Neuronal stem cell (in vitro differentiated cells): ENCODE results near the gene HYLS1.

Source experiments
- DNase-seq: peaks from one replicate; pipeline ENCODE4 v3.0.0-alpha.2; 2013; ENCODE audit warnings: low spot score
- H2AFZ ChIP-seq: one replicate; pipeline ENCODE4 v1.6.1; 2013; ENCODE audit warnings: mild to moderate bottlenecking, low read length, inconsistent platforms
- H2AK5ac ChIP-seq: 2 replicates; pipeline ENCODE4 v1.6.1; 2013; ENCODE audit warnings: low read depth, mild to moderate bottlenecking, inconsistent platforms, low read length, moderate library complexity, mixed read lengths
- H2BK120ac ChIP-seq: 2 replicates; pipeline ENCODE4 v1.6.1; 2013; ENCODE audit warnings: low read depth, mild to moderate bottlenecking, inconsistent platforms, low read length, moderate library complexity, mixed read lengths
- H2BK12ac ChIP-seq: one replicate; pipeline ENCODE4 v1.6.1; 2013; ENCODE audit warnings: low read length, inconsistent platforms
- H2BK15ac ChIP-seq: 2 replicates; pipeline ENCODE4 v1.6.1; 2013; ENCODE audit warnings: mild to moderate bottlenecking, low read length, inconsistent platforms, mixed read lengths
- H2BK5ac ChIP-seq: one replicate; pipeline ENCODE4 v1.6.1; 2013; ENCODE audit warnings: inconsistent platforms, mild to moderate bottlenecking, low read length, moderate library complexity
- H3K14ac ChIP-seq: one replicate; pipeline ENCODE4 v1.6.1; 2013; ENCODE audit warnings: low read length, inconsistent platforms
- H3K18ac ChIP-seq: 2 replicates; pipeline ENCODE4 v1.6.1; 2013; ENCODE audit warnings: low read length, inconsistent platforms
- H3K23ac ChIP-seq: 2 replicates; pipeline ENCODE4 v1.6.1; 2013; ENCODE audit warnings: low read depth, mild to moderate bottlenecking, mixed read lengths, low read length, inconsistent platforms; ENCODE audit not compliant: poor library complexity
- H3K27ac ChIP-seq: replicated peaks from 3 replicates; pipeline ENCODE4 v1.5.1; 2013; ENCODE audit warnings: low read length, inconsistent platforms
- H3K27me3 ChIP-seq, 3 experiments: 2 replicates each; pipeline ENCODE4 v1.6.1; 2013; ENCODE audit warnings: low read length in 3 of 3, mild to moderate bottlenecking in 2 of 3, inconsistent platforms in 1 of 3, low read depth in 1 of 3, mixed read lengths in 1 of 3, moderate library complexity in 1 of 3; ENCODE audit not compliant: control insufficient read depth in 3 of 3, insufficient read depth in 3 of 3
- H3K36me3 ChIP-seq, 2 donors: replicated peaks in 1 of 2; 2 replicates each; pipeline ENCODE4 v1.6.1; 2013; ENCODE audit warnings: low read length in 2 of 2; ENCODE audit not compliant: control insufficient read depth in 2 of 2, insufficient read depth in 2 of 2
- H3K4ac ChIP-seq: 2 replicates; pipeline ENCODE4 v1.6.1; 2013; ENCODE audit warnings: inconsistent platforms, mild to moderate bottlenecking, low read length, moderate library complexity
- H3K4me1 ChIP-seq, 2 donors: 1 replicate in 1 of 2; 2 replicates in 1 of 2; pipeline ENCODE4 v1.6.1; 2013; ENCODE audit warnings: low read length in 2 of 2, low read depth in 1 of 2; ENCODE audit not compliant: control insufficient read depth in 2 of 2, insufficient read depth in 1 of 2
- H3K4me2 ChIP-seq: one replicate; pipeline ENCODE4 v1.6.1; 2013; ENCODE audit warnings: mild to moderate bottlenecking, low read length, inconsistent platforms; ENCODE audit not compliant: insufficient read depth, poor library complexity, severe bottlenecking
- H3K4me3 ChIP-seq, 2 donors: 2 replicates each; pipeline ENCODE4 v1.5.1; 2013; ENCODE audit warnings: low read length in 2 of 2, mild to moderate bottlenecking in 2 of 2, inconsistent platforms in 1 of 2, moderate library complexity in 1 of 2
- H3K79me1 ChIP-seq: one replicate; pipeline ENCODE4 v1.6.1; 2013; ENCODE audit warnings: low read depth, mild to moderate bottlenecking, inconsistent platforms, low read length, moderate library complexity
- H3K9ac ChIP-seq: one replicate; pipeline ENCODE4 v1.6.1; 2013; ENCODE audit warnings: mild to moderate bottlenecking, low read depth, low read length, inconsistent platforms; ENCODE audit not compliant: poor library complexity
- H3K9me3 ChIP-seq, 2 donors: replicated peaks in 1 of 2; 2 replicates each; pipeline versions ENCODE3 to v1.6.1; 2013; ENCODE audit warnings: low read length in 2 of 2, mild to moderate bottlenecking in 2 of 2, inconsistent platforms in 1 of 2, low read depth in 1 of 2, mixed read lengths in 1 of 2, moderate library complexity in 1 of 2; ENCODE audit not compliant: control insufficient read depth in 2 of 2, insufficient read depth in 1 of 2
- H4K8ac ChIP-seq: one replicate; pipeline ENCODE4 v1.6.1; 2013; ENCODE audit warnings: low read depth, mild to moderate bottlenecking, inconsistent platforms, low read length, moderate library complexity
- H4K91ac ChIP-seq: one replicate; pipeline ENCODE4 v1.6.1; 2013; ENCODE audit warnings: low read length, low read depth, mild to moderate bottlenecking, inconsistent platforms; ENCODE audit not compliant: poor library complexity
- WGBS, 2 donors: extraction: QIAGEN DNeasy Blood & Tissue Kit; methylation state at CpG; one replicate each; pipeline ENCODE4 v1.1.7; 2013; ENCODE audit warnings: missing lambda C conversion rate in 2 of 2, mixed read lengths in 1 of 2; ENCODE audit not compliant: insufficient read length in 2 of 2, insufficient replicate concordance in 1 of 2; ENCODE audit errors: extremely low coverage in 2 of 2; 5-methylcytosine and 5-hydroxymethylcytosine counted together

Gene HYLS1

GRCh38 chr11:125921042-125921441, 33.6 kb downstream of the HYLS1 start:
- H2BK15ac ChIP-seq, result no peak overlapping the region
- H2BK12ac ChIP-seq, result no peak overlapping the region

GRCh38 chr11:125922156-125922555, 34.7 kb downstream of the HYLS1 start:
- no peak overlapping the region for H3K18ac ChIP-seq
- H2BK15ac ChIP-seq, result no peak overlapping the region
- H3K23ac ChIP-seq, result no peak overlapping the region
- H3K9ac ChIP-seq, result no peak overlapping the region
- no peak overlapping the region for H4K8ac ChIP-seq
- no peak overlapping the region for H3K4me3 ChIP-seq
- H2BK5ac ChIP-seq, result no peak overlapping the region
- no peaks in the 10 kb centered on the region for H3K9me3 ChIP-seq
- no peak overlapping the region for H2BK12ac ChIP-seq
- no peak overlapping the region for H2AK5ac ChIP-seq
- H3K4me2 ChIP-seq, result no peak overlapping the region
- H2BK120ac ChIP-seq, result no peak overlapping the region
- H3K27me3 ChIP-seq, result peaks cover 0 to 20% (median 0%) of the 10 kb centered on the region in 3 experiments
- no peaks in the 10 kb centered on the region for H3K36me3 ChIP-seq
- H3K14ac ChIP-seq, result no peak overlapping the region
- WGBS, 2 donors, result no CpG with 5 or more reads among the region's 3 CpGs
- DNase-seq, result no peak
- H2AFZ ChIP-seq, result no peak overlapping the region
- no peak overlapping the region for H3K4ac ChIP-seq
- H4K91ac ChIP-seq, result no peak overlapping the region
- H3K27ac ChIP-seq, result no peak overlapping the region
- H3K79me1 ChIP-seq, result no peaks in the 10 kb centered on the region
- peaks cover 0 to 2% of the 10 kb centered on the region in 2 donors for H3K4me1 ChIP-seq

More at GRCh38 chr11:125921042-125921441, 33.6 kb downstream of the HYLS1 start:
- no peak overlapping the region for H4K91ac ChIP-seq
- no peak overlapping the region for H3K4ac ChIP-seq
- peaks cover 0 to 28% (median 0%) of the 10 kb centered on the region in 3 experiments for H3K27me3 ChIP-seq
- no peak overlapping the region for H3K23ac ChIP-seq
- DNase-seq, result no peak
- H3K4me3 ChIP-seq, result no peak overlapping the region
- H3K14ac ChIP-seq, result no peak overlapping the region
- H3K9ac ChIP-seq, result no peak overlapping the region
- H2BK120ac ChIP-seq, result no peak overlapping the region
- no peak overlapping the region for H2AFZ ChIP-seq
- H3K18ac ChIP-seq, result no peak overlapping the region
- no peak overlapping the region for H2BK5ac ChIP-seq
- no peak overlapping the region for H3K27ac ChIP-seq
- H3K79me1 ChIP-seq, result no peaks in the 10 kb centered on the region
- no CpG with 5 or more reads among the region's 9 CpGs for WGBS, 2 donors
- H4K8ac ChIP-seq, result no peak overlapping the region
- H3K4me1 ChIP-seq, result peaks cover 0 to 2% of the 10 kb centered on the region in 2 donors
- H3K36me3 ChIP-seq, result no peaks in the 10 kb centered on the region
- no peaks in the 10 kb centered on the region for H3K9me3 ChIP-seq
- no peak overlapping the region for H2AK5ac ChIP-seq
- no peak overlapping the region for H3K4me2 ChIP-seq

GRCh38 chr11:125923012-125923579, 35.6 kb downstream of the HYLS1 start:
- Histone ChIP-seq H3K4ac (no peak overlapping the region), H3K27ac (no peak overlapping the region), H3K79me1 (no peaks in the 10 kb centered on the region), H3K23ac (no peak overlapping the region), H3K14ac (no peak overlapping the region), H2AK5ac (no peak overlapping the region), H2BK12ac (no peak overlapping the region), H4K8ac (no peak overlapping the region), H4K91ac (no peak overlapping the region), H3K36me3 (no peaks in the 10 kb centered on the region), H3K18ac (no peak overlapping the region), H3K4me1 (peaks cover 0 to 2% of the 10 kb centered on the region in 2 donors), H3K27me3 (peaks cover 0 to 20% (median 0%) of the 10 kb centered on the region in 3 experiments), H2AFZ (no peak overlapping the region), H2BK15ac (no peak overlapping the region), H3K4me2 (no peak overlapping the region), H3K9me3 (no peaks in the 10 kb centered on the region), H2BK120ac (no peak overlapping the region), H3K9ac (no peak overlapping the region), H3K4me3 (no peak overlapping the region), H2BK5ac (no peak overlapping the region)
- DNase-seq, result peak; percentile 79
- WGBS, 2 donors, result no CpG with 5 or more reads among the region's 8 CpGs

GRCh38 chr11:125923633-125924032, 36.2 kb downstream of the HYLS1 start:
- WGBS, 2 donors, result no CpG with 5 or more reads among the region's 8 CpGs
- Histone ChIP-seq H3K4me3 (no peak overlapping the region), H2BK15ac (no peak overlapping the region), H3K27ac (no peak overlapping the region), H3K79me1 (no peaks in the 10 kb centered on the region), H3K23ac (no peak overlapping the region), H3K36me3 (no peaks in the 10 kb centered on the region), H3K4ac (no peak overlapping the region), H2AK5ac (no peak overlapping the region), H3K4me1 (peaks cover 0 to 2% of the 10 kb centered on the region in 2 donors), H3K27me3 (peaks cover 0 to 20% (median 0%) of the 10 kb centered on the region in 3 experiments), H2BK12ac (no peak overlapping the region), H3K9me3 (no peaks in the 10 kb centered on the region), H4K8ac (no peak overlapping the region), H2BK5ac (no peak overlapping the region), H4K91ac (no peak overlapping the region), H3K18ac (no peak overlapping the region), H2AFZ (no peak overlapping the region), H3K9ac (no peak overlapping the region), H3K14ac (no peak overlapping the region), H3K4me2 (no peak overlapping the region), H2BK120ac (no peak overlapping the region)
- no peak for DNase-seq
